Measurements from ENCODE around the gene SORCS1.

Gene SORCS1

DNA sequence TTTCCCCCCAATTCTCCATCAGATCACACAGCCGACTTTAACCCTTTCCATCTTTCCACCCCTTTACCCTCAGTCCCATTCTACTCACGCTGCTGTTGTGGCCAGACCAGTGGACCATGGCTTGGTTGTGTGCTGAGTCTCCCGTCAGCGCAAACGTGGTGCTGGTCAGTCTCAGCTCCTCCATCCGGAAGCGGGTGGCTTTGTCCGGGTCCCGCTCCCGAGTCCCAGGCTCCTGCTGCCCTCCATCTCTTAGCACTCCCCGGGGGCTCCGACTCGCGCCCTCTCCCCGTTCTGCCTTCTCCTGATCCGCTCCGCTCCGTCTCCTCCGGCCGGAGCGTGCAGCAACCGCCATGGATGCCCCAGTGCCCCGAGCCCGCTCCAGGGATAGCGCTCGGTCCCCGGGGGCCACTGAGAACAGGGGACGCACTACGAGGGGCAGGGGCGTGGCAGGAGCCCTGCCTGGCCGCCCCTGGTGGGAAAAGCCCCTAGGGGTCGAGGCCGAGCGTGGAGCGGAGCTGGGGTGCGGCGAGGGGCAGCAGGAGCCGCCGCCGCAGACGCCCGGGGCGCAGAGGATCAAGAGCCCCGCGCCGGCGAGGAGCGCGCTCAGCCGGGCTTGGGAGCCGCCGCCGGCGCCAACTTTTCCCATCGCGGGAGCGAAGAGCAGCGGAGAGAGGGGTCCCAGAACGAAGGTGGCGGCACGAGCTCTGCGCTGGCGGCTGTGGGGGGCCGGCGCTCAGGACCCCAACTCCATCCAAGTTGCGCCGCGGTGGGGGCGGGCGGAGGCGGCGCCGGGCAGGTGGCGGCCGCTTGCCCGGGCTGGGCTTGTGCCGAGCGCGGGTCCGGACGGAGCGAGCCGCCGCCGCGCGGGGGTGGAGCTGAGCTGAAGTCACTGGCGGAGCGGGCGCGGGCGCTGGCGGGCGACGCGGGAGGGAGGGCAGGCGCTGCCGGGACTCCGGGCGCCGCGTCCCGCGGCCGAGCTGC lies at the start of gene SORCS1:
TSS of gene SORCS1 (minus strand) at position 826 of the 981 bp plus-strand sequence.
- FAIRE-seq: no peak

DNA sequence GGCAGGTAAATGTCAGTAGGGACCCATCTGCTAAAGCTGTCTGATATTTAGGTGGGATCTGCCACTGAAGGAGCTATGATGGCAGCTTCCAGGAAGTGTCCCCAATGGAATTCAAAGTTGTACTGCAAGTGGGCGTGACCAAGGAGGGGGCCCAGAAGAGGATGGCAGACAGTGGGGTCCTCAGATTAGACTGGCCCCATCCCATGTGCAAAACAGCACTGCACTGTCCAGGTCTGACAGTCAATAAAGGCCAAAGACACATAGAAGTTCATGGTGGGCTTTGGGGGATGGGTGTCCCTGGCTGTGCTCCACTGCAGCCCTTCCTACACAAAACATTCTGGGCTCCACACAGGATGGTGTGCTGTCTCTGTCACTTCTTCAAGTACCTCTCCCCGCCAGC lies 49.8 kb upstream of the SORCS1 start:
- no peak for FAIRE-seq

DNA sequence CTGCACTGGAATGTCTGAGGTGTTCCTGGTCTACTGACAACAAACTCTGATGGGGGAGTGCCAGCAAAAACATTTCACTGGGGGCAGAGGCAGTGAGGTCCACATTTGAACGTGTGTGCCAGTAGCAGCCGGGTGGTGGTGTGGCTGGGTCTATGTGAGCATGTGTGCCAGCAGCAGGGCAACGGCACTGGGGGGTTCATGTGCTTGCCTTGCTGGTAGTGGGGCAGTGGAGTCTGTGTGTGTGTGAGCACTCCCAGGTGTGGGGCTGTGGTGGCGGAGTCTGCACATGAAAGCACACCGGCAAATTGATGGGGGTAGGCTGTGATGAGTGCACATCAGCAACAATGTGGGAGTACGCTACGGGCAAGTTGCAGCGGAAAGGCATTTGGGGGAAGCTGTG lies 49.4 kb upstream of the SORCS1 start:
- FAIRE-seq: no peak

DNA sequence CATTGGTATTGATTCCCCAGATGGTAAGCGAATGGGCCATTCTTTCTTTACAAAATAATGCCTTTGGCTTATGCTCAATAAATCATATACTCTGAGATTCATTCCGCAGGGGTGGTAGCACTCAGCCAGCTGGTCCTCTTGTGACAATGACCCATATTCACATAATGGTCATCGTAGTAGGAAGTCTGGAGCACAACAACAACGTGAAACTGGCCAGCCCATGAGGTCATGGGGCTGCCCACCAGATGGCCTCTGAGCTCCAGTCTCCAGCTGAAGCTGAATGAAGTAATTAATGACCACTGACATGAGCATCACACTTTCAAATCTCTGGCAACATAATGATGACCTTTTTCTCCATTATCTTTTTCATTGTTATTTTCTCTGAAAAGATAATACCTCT lies 42.3 kb upstream of the SORCS1 start:
- FAIRE-seq: no peak

DNA sequence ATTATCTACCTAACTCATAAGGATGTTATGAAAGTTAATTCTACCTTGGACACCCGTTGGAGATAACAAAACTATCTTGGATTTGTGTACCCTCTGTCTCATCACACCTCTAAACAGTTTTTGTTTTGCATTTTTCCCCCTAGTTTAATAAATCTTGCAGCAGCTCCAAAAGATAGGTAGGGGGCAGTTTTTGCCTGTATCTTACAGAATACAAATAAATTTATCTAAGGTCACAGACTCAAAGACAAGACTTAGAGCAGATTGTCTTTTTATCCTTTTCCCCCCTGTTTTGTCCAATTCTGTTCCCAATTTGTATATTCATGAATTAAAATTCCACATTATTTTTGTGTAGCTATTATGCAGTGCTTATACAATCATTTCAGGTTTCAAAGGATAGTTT lies 5.0 kb upstream of the SORCS1 start:
- FAIRE-seq: no peak

DNA sequence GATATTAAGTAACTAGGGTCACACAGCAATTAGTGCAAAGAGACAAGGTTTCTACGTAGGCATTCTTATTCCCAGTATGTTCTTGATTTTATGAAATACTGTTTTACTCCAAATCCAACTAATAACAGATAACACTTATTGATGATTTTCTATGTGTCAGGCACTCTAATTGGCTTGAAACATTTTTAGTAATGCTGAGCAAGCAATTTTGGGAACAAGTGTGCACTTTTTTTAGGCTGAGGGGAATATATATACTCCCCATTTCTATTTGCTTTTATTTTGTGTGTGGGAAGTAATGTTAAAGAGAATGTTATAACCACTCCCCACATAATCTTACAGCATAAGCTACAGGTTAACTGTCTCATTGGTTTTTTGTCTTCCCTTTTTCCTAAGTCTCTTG lies 4.2 kb upstream of the SORCS1 start:
- FAIRE-seq: no peak

GRCh38 chr10:107166403-107166802 lies 1.9 kb upstream of the SORCS1 start:
- FAIRE-seq: no peak

- no peak for FAIRE-seq
Observed at GRCh38 chr10:107164992-107165391, 486 bp upstream of the SORCS1 start.

DNA sequence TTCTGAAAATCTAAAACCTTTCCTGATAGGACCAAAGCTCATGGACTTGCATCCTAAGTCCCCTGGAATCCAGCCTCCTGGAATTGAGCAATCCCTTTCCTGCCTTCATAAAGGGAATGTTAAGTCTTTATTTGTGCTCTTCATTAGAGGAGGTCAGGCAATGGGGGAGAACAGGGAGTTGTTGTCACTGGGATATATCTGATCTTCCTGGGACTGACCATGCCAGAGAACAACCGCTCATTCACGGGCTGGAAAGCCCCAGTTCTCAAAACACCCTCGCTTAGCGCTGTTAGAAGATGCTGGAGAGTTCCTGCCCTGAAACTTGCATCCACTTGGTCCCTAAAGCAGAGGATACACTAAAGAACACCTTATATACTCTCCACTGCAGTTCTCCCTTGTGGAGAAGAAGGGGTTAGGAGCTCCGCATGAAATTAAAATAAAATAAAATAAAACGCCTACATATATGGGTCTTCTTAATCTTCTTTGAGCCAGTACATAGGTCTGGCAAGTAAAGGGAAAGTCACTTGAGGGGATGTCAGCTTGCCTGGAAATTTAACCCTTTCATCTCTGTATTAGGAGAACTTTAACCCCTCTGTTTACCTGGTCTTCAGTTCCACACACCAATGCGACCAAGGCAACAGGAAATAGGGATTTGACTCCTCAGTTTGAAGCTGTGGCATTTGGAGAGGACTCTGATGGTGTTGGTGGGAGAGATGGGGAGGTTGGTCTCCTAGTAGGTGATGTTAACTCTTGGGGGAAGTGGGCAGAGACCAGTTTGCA lies 1.2 kb downstream of the SORCS1 start:
- FAIRE-seq: no peak

GRCh38 chr10:107160866-107161265 lies 3.6 kb downstream of the SORCS1 start:
- FAIRE-seq: no peak

GRCh38 chr10:107159871-107160270 lies 4.6 kb downstream of the SORCS1 start:
- FAIRE-seq: no peak

GRCh38 chr10:107157071-107157470 lies 7.4 kb downstream of the SORCS1 start:
- no peak for FAIRE-seq

DNA sequence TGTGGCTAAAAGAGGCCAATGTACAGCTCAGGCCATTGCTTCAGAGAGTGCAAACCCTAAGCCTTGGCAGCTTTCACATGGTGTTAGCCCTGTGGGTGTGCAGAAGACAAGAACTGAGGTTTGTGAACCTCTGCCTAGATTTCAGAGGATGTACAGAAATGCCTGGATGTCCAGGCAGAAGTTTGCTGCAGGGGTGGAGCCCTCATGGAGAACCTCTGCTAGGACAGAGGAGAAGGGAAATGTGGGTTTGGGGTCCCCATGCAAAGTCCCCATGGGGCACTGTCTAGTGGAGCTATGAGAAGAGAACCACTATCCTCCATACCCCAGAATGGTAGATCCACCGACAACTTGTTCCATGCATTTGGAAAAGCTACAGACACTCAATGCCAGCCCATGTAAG lies 12.4 kb downstream of the SORCS1 start:
- FAIRE-seq: no peak

- no peak for FAIRE-seq
Observed at GRCh38 chr10:107148906-107149305, 15.6 kb downstream of the SORCS1 start.

DNA sequence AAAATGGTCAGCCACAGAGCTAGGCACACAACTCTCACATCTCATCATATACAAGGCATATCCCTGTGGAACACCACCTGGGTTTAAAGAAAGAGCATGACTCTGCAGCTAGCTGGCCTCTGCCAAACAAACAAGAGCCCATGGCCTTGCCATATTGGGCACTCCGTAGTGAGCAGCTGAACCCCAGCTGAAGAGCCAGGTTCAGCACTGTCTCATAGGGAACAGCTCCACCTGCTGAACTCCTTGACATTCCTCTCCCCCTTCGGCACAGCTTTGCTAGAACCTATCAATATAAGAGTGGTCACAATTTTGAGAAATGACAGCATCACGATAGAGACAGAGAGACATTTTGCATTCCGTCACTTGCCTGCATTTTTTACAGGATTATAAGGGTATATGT lies 20.0 kb downstream of the SORCS1 start:
- no peak for FAIRE-seq

DNA sequence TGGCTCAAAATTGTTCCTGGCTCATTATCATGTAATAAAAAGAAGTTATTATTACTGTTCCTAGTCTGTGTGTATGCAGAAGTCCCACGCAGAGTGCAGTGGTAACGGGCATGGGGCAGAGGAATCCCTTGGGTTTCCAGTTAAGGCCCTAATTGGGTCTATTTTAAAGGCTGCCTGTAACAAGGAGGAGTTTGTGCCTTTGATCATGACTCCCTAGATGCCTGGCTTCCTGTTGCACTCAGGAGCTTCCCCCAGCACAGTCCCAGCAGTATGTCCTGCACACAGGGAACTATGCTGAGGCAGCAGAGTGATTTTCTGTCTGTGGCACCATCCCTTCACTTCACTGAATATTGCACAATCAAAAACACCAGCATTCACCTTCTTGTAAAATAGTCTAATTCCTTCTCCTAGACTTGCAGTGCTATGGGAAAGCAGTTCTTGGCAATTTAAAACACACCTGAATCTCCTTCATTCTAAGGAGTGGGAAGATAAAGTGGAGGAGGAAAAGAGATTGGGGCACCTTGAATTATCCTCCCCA lies 22.9 kb downstream of the SORCS1 start:
- FAIRE-seq: no peak

DNA sequence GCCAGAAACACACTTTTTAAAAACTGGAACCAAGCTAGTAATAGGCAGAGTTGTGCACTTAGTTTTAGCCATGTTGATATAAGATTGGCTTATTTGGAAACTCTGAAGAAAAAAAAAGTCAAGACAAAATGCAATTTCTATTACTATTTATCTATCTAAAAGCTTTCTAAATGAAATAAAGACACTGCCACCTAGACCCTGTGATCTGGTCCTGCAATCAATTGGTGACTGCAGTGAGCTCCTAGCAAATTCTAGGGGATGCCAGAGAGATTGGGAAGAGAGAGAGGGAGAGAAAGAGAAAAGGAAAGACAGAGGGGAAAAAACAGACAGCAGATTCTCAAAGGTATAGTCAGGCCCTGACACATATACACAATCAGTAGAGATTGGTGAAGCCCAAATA lies 25.3 kb downstream of the SORCS1 start:
- FAIRE-seq: no peak

DNA sequence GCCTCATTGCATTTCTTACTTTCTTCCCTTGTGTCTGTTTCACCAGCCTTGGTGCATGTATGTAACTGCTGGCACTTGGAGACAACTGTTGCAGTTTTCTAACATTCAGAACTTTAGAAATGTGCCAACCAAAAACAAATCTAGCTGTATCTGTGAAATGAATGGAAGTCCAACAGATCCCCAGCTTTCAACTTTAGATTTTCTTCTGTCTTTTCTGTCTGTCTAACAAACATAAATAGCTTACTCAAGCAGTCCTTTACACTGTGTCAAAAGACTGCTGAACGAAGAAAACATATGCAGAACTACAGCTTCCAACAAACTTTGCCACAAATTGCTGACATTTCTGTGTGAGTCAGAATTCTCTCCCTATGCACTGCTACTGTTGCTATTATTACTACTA lies 30.9 kb downstream of the SORCS1 start:
- no peak for FAIRE-seq

DNA sequence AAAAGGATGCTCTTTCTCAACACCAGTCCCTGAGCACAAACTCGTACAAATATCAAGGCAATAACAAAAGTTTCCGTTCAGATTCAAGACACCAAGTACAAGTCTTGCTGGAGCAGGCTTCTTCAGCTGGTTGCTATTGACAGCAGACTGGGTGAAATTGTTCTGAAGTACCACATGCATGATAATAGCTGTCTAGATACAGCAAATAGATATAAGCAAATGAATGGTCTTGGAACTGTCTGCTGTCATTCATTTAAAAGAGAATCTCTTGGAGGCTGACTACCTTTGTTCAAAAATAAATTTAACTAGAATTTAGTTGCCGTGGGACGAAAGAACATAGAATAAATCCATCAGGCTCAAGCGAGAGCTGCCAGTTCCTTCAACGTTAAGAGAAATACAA lies 35.5 kb downstream of the SORCS1 start:
- no peak for FAIRE-seq

- no peak for FAIRE-seq
Observed at GRCh38 chr10:107126512-107127065, 37.9 kb downstream of the SORCS1 start.

- no peak for FAIRE-seq
Observed at GRCh38 chr10:107122703-107123102, 41.8 kb downstream of the SORCS1 start.

DNA sequence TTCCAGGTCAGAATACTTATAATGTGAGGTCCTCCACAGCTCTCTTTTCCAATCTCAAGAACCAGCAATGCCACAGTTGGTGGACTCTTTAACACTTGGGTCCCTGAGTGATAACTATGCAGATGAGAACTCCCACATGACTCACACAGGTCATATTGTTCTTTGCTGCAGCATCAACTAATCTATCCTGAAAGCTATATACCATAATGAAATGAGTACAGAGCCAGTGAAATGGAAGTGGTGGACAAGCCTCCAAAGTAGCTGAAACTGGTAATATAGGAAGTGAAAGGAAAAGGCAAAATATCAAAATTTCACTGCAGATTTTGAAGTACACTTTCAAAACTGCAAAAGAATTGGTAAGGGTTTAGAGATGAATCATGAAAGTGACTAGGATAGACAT lies 45.6 kb downstream of the SORCS1 start:
- FAIRE-seq: no peak

- FAIRE-seq: no peak
Observed at GRCh38 chr10:107104026-107104652, 60.4 kb downstream of the SORCS1 start.
